Neural cell (in vitro differentiated cells): ENCODE results near the gene CDKAL1.

Source experiments
- RAD21 ChIP-seq: fragments of 450-650 bp; conservative IDR thresholded peaks from 2 replicates; pipeline ENCODE4 v1.6.1; 2014; ENCODE audit warnings: antibody characterized with exemption, mild to moderate bottlenecking, moderate library complexity
- TF ChIP-seq, protein P1 (sequence below): fragments of 450-650 bp; IDR thresholded peaks from 2 replicates; pipeline ENCODE4 v1.5.1; 2014; ENCODE audit warnings: antibody characterized with exemption, mild to moderate bottlenecking, moderate library complexity; ENCODE audit not compliant: poor library complexity, severe bottlenecking

GRCh38 chr6:21087188-21087587, 552.9 kb downstream of the CDKAL1 start:
- TF ChIP-seq, protein P1, sequence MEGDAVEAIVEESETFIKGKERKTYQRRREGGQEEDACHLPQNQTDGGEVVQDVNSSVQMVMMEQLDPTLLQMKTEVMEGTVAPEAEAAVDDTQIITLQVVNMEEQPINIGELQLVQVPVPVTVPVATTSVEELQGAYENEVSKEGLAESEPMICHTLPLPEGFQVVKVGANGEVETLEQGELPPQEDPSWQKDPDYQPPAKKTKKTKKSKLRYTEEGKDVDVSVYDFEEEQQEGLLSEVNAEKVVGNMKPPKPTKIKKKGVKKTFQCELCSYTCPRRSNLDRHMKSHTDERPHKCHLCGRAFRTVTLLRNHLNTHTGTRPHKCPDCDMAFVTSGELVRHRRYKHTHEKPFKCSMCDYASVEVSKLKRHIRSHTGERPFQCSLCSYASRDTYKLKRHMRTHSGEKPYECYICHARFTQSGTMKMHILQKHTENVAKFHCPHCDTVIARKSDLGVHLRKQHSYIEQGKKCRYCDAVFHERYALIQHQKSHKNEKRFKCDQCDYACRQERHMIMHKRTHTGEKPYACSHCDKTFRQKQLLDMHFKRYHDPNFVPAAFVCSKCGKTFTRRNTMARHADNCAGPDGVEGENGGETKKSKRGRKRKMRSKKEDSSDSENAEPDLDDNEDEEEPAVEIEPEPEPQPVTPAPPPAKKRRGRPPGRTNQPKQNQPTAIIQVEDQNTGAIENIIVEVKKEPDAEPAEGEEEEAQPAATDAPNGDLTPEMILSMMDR, result no peak
- no peak for TF ChIP-seq RAD21
